Epithelial cell of proximal tubule (primary cell): ENCODE measurements around the gene SMAD3. TPM values are rescaled to one million over a fixed set of nuclear protein-coding genes. Genes with fewer than 3 reads are reported as not detected.

Source experiments
- DNase-seq: peaks from one replicate; pipeline ENCODE4 v3.0.0-alpha.2; 2011; ENCODE audit warnings: low read depth
- H3K4me3 ChIP-seq: 2 replicates; pipeline ENCODE4 v1.5.1; 2011; ENCODE audit warnings: low read depth, mild to moderate bottlenecking, low read length
- total RNA-seq: library from RNA; depleted of rRNA; stranded (reverse); fragments of >200 nt; gene quantifications from 2 replicates; pipeline ENCODE4 v1.2.3, GENCODE V29; 2015
- TF ChIP-seq, protein P1 (sequence below): conservative IDR thresholded peaks from 2 replicates; pipeline ENCODE4 v1.5.1; 2012; ENCODE audit warnings: low read depth, mild to moderate bottlenecking, low read length

Gene SMAD3
- total RNA-seq, 1 donor from 2014 or later, result 97.4 TPM

DNA sequence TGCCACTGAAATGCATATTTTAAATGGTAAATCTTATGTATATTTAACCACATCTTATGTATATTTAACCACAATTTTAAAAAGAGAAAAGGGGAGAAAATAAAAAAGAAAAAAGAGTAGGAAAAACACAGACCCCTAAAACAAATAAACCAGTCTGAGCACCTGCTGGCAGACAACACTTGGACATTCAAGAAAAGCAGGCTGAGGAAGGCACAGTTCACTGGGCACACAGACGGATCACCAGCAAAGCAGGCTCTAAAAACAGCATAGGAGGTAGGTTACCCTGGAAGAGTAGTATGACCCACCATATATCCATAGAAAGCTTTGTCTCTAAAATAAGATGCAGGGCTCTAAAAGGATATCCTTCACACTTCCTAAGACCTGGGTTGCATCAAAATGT, 162.0 kb downstream of the SMAD3 start:
- TF ChIP-seq, protein P1, sequence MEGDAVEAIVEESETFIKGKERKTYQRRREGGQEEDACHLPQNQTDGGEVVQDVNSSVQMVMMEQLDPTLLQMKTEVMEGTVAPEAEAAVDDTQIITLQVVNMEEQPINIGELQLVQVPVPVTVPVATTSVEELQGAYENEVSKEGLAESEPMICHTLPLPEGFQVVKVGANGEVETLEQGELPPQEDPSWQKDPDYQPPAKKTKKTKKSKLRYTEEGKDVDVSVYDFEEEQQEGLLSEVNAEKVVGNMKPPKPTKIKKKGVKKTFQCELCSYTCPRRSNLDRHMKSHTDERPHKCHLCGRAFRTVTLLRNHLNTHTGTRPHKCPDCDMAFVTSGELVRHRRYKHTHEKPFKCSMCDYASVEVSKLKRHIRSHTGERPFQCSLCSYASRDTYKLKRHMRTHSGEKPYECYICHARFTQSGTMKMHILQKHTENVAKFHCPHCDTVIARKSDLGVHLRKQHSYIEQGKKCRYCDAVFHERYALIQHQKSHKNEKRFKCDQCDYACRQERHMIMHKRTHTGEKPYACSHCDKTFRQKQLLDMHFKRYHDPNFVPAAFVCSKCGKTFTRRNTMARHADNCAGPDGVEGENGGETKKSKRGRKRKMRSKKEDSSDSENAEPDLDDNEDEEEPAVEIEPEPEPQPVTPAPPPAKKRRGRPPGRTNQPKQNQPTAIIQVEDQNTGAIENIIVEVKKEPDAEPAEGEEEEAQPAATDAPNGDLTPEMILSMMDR, result no peak
- DNase-seq, result no peak

DNA sequence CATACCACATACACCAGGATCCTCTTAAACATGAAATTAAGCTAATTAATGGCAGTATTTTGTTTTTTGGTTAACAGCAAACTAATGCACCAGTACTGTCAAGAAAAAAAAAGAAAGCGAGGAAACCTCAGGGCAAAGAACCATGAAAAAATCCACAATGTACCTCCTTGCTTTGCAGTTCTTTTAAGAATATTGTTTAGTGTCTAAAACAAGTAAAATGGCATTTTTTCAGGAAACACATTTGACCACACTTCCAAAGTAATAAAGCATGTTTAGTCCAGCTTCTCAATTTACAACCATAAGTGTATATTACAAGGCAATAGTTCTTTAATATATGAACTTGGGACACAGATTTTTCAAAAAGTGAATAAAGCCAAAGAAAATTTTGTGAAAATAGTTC, 162.4 kb downstream of the SMAD3 start:
- H3K4me3 ChIP-seq, result no peak overlapping the region
- TF ChIP-seq, protein P1, result no peak
- DNase-seq, result no peak

More for the DNA sequence above, 162.0 kb downstream of the SMAD3 start:
- H3K4me3 ChIP-seq, result no peak overlapping the region

DNA sequence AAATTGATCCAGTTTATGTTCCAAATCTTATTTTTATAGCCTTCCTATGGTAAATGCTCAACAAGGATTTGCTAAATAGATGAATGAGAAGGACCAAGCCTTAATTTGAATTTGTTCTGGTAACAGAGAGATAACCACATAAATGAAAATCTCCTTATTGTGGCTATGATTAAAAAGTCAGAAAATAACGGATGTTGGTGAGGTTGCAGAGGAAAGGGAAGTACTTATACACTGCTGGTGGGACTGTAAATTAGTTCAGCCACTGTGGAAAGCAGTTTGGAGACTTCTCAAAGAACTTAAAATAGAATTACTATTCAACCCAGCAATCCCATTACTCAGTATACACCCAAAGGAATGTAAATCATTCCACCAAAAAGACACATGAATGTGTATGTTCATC, 162.9 kb downstream of the SMAD3 start:
- DNase-seq, result no peak
- no peak overlapping the region for H3K4me3 ChIP-seq
- TF ChIP-seq, protein P1, result no peak

DNA sequence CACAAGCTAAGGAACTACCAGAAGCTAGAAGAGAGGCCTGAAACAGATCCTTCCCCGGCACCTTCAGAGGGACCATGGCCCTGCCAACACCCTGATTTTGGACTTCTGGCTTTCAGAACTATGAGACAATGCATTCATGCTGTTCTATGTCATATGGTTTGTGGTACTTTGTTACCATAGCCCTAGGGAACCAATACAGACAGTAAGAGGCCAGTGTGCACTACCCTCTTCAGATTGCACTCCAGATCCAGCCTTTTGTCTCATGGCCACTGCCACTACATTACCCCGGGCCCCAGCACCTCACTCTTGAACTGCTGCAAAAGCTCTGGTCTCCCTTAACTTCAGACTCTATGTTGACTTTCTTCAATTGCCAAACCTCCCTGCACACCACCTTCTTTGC, 165.1 kb downstream of the SMAD3 start:
- TF ChIP-seq, protein P1, result no peak
- H3K4me3 ChIP-seq, result no peak overlapping the region
- no peak for DNase-seq

DNA sequence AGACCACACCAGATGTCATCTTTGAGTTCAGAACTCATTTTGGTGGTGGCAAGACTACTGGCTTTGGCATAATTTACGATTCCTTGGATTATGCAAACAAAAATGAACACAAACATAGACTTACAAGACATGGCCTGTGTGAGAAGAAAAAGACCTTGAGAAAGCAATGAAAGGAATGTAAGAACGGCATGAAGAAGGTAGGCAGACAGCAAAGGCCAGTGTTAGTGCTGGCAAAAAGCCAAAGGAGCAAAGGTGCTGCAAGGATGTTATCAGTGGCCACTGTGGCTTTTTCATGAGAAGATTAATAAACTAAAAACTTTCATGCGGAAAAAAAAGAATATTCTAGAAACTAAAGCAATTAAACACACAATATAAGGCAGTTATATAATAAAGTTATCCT, 167.2 kb downstream of the SMAD3 start:
- no peak for DNase-seq
- H3K4me3 ChIP-seq, result no peak overlapping the region
- TF ChIP-seq, protein P1, result no peak

DNA sequence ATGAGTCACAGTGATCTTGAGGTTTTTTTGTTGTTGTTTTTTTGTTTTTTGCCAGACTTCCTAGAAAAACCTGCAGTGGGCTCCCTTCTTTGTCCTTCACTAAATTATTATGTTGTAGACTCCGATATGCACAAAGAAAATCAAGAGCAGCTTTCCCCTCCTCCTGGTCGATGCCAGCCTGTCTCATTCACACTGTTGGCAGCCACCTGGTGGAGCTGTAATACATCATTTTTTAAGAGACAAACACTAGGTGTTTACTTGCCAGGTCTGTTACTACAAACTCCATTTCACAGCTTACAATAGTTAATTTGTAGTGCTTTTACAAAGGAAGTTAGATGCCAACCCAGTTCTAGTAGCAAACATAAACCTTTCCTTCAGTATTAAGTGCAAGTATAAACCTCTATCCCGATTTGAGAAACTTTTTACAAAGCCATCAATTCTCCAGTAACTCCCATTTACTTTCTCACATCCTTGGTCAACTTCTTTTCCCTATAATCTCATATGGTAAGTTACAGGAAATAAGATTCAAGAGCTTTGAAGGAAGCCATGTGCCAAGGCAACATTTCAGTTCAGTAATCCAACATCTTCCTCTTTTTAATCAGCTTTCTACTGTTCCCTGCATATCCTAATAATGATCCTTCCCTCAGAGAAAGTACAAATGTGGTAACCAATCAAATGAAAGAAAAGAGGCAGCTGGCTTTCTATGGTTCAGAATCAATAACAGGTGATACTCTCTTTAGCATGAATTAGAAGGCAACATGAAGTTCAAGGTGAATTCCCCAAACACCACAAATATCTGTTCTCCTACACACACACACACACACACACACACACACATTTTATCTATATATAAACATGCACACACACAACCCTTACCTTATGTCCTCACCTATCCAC, 175.1 kb downstream of the SMAD3 start:
- H3K4me3 ChIP-seq, result no peak overlapping the region
- TF ChIP-seq, protein P1, result peak; percentile 62
- DNase-seq, result no peak
